Hematopoietic multipotent progenitor cell treated with erythropoietin and hydrocortisone succinate and interleukin-3 and kit ligand, for 4 days (in vitro differentiated cells): ENCODE data around the gene SLC39A7.

Experiments
- DNase-seq: peaks from one replicate; pipeline ENCODE4 v3.0.0-alpha.2; 2015

SLC39A7 gene

DNA sequence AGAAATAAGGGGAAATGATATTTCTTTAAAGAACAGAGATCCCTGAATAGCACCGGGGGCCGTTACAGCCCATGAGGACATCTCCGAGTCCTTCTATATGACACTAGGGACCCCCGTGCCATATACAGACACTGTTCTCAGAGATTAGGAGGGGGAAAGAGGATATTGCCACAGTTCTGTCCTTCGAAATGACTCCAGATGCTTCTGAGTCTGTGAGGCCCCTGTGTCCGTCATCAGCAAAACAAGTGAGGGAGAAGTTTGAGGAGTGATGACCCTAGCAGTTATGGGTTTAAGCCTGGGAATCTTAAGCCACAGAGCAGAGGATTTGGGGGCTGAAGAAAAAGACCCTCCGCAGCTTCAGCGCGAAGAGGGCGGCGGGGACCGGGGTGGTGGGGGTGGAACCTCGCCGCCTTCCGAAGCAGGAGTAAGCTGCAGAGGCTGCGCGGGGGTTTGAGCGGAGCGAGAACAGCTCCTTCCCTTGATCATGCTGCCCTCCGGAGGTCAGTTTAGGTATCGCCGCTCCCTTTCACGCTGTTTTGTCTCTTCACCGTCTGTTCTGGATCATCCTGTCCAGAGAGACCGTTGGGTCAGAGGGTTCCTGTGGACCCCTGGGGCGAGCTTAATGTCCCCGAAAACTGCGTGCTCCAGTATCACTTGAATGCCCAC is 47.4 kb downstream of the SLC39A7 start:
- peak; percentile 95 for DNase-seq

DNA sequence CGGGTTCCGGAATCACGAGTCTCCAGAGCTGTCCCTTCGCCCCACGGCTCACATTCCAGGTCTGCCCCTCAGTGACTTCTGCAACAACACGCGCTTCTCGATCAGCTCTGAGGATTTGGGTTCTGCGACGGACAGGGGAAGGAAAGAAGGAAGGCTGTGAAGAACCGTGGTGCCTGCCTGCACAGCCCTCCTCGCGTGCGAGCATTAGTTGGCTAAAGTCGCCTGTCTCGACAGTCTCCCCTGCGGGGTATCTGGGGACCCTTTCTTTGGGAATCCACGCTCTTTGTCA is 47.9 kb downstream of the SLC39A7 start:
- no peak for DNase-seq

DNA sequence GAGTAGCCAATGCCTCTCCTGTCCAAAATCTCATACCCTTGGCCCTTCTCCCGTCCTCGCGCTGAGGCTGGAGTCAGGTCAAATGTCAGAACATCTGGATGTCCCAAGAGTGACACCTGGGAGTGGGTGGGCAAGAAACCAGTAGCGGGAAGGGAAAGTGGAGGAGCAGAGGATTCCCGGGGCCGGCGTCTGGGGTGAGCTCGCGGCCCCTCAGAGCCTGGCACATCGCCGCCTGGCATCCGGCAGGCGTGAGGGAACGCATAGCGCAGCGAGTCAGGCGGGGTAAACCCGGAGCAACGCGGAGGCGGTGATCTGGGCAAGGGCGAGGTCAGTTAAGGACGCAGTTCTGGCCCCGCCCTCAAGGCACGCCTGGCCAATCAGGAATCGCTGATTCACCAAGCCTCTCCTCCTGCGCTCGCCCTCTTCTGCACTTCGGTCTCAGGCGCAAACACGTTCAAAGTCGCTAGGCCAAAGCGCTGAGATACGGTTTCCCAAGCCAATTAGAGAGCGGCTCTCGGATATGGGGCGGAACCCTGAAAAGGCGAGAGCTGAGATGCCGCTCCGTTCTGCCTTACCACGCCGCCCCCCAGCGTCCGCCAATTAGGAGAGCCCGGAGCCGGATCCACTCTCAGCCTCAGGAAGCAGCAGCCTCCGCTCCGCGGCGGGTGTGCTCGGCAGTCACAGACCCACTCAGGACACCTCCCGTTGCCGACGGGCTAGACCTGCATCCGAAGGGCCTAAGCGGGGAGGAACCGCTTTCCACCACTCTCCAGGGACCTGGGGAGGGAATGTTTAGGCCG is 48.5 kb downstream of the SLC39A7 start:
- peak; percentile 100 for DNase-seq

DNA sequence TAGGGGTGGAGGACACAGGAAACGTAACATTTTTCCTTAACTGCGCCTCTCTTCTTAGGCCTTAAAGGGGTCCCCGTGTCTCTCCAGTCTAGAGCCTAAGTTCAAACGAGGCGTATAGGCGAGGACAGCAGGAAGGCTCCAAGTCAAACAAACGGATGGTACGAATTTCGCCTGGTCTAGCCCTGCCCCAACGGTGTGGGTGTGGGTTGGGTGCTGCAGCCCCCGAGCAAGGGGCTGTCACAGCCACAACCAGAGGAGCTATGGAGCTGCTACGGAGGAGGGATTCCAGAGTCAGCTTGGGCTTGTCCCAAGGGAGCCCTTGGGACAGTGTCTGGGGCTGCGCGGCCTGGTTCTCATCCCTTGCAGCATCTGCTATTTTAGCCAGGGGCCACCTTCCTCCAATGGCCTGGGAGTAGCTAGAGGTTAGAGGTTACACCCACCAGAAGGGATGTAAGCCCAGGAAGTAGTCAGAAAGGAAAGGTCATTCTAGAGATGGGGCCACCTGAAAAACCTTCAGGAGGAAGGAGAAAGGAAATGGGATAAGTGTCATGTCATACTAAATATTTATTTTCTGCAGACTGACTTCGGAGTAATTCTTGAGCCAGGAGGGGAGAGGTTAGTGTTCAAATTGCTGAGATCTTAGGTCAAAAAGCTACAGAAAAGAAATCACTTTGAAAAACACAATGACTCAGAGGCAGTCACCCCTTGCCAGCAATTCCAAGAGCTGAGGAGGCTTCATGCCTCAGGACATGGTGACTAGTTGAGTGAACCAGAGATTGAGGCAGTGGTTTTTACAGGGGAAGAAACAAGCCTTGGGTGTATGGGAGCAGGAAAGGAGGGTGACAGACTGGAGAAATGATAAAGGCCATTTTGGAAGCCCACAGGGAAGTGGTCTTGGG is 49.3 kb downstream of the SLC39A7 start:
- peak; percentile 15 for DNase-seq

DNA sequence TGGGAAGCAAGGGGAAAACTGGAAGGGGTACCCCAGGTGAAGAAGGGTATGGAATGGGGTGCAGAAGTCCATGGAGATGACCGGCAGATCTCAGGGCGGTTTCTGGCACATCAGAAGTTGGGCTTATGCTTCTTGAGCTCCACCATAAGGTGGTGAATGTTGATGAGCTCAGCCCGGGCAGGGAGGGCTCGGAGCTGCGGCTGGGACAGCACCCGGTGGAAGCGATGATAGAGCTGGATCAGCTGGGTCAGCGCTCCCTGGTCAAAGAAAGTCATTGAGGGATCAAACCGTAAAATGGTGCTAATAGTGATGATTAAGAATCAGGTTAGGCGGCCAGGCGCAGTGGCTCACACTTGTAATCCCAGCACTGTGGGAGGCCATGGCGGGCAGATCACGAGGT is 50.1 kb downstream of the SLC39A7 start:
- no peak for DNase-seq

DNA sequence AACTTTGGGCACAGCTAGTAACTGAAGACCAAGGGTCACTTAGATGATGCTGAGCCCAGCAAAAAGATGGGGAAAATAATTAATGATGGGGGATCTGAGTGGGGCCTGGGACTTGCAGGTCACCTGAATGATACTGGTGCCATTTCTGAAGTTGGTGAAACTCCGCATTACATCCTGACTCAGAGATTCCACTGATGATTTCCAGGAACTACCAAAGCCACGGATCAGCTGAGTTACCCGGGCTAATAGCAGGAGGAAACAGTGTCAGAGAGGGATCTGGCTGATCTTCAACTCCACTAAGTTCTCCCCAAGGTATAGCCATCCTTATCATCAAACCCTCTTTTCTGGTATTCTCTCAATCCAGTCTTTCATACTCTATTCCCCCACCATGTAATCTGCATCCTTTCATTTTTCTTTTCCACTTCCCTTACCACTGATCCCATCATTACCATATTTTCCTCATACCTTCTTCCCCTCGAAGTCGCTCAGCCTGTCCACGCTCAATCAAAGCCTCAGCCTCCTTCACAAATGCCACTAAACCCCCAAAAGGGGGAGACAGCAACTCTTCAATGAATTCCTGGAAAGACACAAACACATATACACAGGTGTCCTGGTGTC is 50.8 kb downstream of the SLC39A7 start:
- no peak for DNase-seq

DNA sequence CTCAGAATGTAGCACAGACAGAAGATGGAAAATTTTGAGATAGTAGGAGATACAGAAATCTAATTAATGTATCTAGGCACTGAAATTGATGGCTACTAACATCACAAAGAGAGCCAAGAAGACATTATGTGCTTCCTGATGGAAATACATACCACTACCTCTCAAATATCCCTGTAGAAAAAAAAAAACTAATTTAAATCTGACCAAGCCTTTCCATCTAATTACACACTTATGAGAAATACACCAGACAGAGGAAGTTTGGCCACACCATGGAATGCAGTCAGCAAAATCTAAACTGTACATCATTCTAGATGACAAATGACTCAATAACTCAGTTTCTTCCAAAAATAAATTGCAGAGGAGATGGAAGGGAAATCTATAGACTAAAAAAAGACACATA is 52.1 kb downstream of the SLC39A7 start:
- DNase-seq: no peak
